GM18907 (cell line): ENCODE results near the gene MTHFD2.
"Not testable (repeated sequence)": the region's sequence is repeated elsewhere in the genome, so short reads cannot be mapped to it uniquely, and the experiment has no call there.

Source experiments
- ATAC-seq: cut with Tn5 transposase; IDR thresholded peaks from one replicate; pipeline ENCODE4 v1.9.1; 2021; ENCODE audit warnings: mild to moderate bottlenecking, moderate library complexity; ENCODE audit not compliant: unreplicated experiment

Gene MTHFD2

GRCh38 chr2:74194799-74195198 is 3.6 kb upstream of the MTHFD2 start:
- ATAC-seq, result no peak

DNA sequence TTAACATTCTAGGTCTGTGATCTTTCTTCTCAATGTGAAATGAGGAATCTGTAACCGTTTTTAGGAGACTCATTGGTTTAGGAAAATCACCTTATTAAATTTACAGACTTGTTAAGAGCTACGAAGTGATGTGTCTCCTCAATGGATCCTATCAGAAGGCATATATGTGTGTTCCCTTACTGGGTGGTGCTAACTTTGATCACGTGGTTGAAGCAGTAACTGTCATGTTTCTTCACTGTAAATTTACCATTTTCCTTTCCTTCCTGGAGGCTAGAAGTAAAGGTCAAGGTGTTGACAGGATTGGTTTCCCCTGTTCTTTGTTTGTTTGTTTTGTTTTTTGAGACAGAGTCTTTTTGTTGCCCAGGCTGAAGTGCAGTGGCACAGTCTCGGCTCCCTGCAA is 1.4 kb upstream of the MTHFD2 start:
- ATAC-seq, result no peak

DNA sequence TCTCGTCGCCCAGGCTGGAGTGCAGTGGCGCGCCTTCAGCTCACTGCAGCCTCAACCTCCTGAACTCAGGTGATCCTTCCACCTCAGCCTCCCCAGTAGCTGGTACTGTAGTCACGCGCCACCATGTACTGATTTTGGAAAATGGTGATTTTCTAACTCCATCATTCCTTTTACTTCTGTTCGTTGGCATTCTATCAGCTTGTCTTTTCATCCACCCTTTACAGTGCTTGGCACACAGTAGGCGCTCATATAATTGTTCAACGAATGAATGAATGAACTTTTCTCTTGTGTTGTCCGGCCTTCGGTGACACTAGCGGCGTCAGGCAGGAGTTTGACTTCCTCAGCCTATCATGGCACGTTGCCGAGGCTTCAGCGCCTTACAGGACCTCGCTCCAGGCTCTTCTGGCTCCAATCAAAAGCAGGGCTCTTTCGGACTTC is 373 bp upstream of the MTHFD2 start:
- ATAC-seq, result no peak

GRCh38 chr2:74199275-74199701 is 873 bp downstream of the MTHFD2 start:
- no peak for ATAC-seq

GRCh38 chr2:74199871-74200305 is 1.5 kb downstream of the MTHFD2 start:
- ATAC-seq, result no peak

DNA sequence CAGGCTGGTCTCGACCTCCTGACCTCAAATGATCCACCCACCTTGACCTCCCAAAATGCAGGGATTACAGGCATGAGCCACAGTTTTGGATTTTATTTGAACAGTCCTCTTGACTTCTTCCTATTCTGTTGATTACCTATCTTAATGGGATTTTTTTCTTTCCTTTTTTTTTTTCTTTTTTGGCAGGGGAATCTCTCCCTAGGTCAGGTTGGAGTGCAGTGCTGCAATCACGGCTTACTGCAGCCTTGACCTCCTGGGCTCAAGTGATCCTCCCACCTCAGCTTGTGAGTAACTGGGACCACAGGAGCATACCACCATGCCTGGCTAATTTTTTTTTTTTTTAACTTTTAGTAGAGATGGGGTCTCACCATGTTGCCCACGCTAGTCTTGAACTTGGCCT is 2.8 kb downstream of the MTHFD2 start:
- ATAC-seq, result no peak

GRCh38 chr2:74201596-74201995 is 3.2 kb downstream of the MTHFD2 start:
- no peak for ATAC-seq

DNA sequence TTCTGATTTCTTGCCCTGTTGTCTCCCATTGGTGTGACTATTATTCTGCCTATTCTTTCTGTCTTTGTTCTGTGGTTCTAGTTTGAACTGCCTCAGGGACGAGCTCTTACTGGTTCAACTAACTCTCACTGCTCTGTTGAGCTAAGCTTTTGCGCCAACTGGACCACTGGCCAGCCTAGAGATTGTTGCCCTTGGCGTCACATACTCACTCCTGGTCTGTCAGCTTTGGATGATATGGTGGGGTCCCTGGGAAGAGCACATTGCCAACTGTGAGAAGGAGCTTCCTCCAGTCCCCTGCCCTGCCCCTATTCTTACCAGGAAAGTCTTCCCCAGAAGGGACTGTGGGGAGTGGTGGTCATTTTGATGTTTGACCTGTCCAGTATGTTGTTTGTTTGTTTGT is 6.0 kb downstream of the MTHFD2 start:
- ATAC-seq, result no peak

DNA sequence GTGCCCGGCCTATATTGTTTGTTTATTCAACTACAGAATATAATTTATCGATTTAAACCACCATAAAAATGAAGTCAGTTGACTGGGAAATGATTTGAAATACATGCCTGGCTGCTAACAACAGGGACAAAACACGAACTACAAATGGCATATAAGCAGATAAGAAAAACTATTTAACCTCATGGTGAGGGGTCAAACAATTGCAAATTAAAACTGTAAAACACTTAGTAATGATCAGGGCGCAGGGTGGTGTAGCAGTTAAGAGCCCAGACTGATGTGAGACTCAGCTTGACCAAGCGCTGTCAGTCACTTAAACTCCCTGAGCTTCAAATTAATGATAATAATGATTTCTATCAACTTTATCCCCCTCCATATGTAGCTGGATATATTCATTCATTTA is 6.7 kb downstream of the MTHFD2 start:
- ATAC-seq, result no peak

DNA sequence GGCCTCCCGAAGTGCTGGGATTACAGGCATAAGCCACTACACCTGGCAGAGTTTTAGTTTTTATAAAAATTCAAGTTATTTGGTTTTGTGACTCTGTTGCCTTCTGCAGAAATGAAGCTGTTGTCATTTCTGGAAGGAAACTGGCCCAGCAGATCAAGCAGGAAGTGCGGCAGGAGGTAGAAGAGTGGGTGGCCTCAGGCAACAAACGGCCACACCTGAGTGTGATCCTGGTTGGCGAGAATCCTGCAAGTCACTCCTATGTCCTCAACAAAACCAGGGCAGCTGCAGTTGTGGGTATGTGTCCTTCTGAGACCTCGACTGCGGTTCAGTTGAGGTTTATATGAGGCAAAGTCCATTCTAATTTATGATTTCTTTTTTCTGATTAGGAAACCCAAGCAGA is 7.2 kb downstream of the MTHFD2 start:
- peak; percentile 18 for ATAC-seq

GRCh38 chr2:74206180-74206688 is 7.8 kb downstream of the MTHFD2 start:
- peak; percentile 81 for ATAC-seq

- ATAC-seq, result no peak
These were observed 14.4 kb downstream of the MTHFD2 start for GRCh38 chr2:74212702-74213410.

DNA sequence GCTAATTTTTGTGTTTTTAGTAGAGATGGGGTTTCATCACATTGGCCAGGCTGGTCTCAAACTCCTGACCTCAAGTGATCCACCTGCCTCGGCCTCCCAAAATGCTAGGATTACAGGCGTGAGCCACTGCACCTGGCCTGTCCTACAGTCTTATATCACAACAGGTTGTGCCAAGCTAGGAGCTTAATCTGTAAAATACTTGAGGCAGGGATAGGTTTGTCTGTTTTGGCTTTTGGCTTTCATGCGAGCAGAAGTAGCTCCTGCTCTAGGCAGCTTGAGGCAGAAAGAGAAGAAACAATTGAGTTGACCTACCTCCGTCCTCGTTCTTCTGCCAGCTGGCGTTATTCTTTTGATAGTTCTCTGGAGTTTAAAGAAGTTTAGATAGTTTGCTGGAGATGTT is 17.4 kb downstream of the MTHFD2 start:
- not testable (repeated sequence) for ATAC-seq

- no peak for ATAC-seq
These were observed 18.2 kb downstream of the MTHFD2 start for GRCh38 chr2:74216642-74217041.

DNA sequence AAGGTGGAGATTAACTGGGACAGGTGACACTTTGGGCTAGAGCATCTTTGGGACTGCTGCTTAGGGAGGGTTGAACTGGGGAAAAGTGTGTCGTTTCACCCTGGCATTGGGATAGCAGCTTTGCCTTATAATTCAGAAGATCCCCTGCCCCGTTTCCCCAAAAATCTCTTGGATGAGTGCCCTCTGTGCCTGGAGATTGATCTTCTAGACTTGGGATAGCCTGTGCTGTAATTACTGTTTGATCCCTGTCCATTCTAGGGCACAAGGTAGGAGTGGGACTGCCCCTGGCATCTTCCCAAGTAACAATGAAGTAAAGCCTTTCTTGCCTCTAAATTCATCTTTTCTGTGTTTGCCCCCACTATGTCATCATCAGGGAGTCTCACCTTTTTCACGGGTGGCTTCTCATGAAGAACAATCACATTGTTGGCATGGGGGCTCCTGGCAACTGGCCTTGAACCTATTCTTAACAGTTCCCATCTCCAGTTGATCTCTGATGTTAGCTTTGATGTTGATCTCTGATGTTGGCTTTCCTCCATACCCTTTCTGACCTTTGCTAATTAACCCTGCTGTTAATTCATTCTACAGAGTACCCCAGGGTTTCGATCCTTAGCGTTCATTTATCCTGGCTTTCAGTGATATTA is 21.6 kb downstream of the MTHFD2 start:
- no peak for ATAC-seq

DNA sequence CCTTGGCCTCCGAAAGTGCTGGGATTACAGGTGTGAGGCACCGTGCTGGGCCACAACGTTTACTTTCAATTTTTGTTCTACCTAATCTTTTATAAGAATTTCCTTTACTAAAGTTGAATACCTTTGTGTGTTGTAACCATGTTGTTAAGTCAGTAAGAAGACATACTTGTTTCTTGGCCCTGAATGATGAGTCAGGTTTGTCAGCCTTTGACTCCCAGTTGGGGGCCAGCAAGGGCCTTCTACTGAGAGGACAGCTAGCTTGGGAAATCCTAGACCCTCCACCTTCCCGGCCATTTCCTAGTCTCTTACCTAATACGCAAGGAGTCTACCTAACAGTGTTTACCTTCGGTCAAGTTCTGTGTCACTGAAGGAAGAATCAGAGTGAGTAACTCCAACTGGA is 22.7 kb downstream of the MTHFD2 start:
- no peak for ATAC-seq

- no peak for ATAC-seq
These were observed 23.3 kb downstream of the MTHFD2 start for GRCh38 chr2:74221604-74222299.

- no peak for ATAC-seq
These were observed 23.9 kb downstream of the MTHFD2 start for GRCh38 chr2:74222300-74222650.

DNA sequence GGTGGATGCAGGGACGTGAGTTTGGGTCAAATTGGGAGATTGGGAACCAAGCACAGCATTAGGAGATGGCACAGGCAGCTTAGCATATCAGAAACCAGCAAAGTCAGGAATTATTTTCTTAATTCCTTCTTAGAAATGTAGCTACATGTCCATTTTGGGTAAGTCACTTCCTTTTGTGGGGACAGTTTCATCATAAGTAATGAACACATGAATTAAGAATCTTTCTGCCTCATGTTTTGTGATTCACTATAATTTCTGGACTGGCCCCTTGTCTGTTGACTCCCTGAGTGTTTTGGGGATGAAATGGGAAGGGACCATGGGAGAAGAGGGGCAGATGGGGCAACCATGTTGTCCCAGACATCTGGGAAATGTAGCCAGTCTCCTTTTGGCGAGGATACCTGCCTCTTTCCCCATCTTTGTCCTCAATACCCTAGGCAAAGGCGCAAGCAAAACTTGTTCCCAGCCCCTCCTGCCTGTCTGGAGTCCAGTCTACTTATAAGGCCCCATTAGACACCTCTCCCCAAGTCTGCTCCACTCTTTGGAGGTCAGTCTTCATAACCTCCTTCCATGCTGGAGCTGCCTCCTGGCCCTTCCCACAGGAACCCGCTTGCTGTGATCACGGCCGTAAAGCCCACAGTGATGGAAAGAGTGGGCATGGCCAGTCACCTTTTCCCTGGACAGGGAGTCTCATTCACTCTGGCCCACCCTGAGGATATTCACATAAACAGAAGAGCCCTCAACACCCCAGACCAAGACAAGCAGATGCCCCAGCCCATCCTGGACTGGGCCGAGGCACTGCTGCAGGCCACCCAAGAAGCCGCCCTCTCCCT is 25.7 kb downstream of the MTHFD2 start:
- no peak for ATAC-seq

GRCh38 chr2:74225698-74226459 is 27.5 kb downstream of the MTHFD2 start:
- ATAC-seq, result no peak
